ENCODE data around the gene HSPA9. TPM values are rescaled to one million over a fixed set of nuclear protein-coding genes. Genes with fewer than 3 reads are reported as not detected.

Gene HSPA9
- total and polyA plus RNA-seq, 2 donors (not counting 1 experiment from before 2014, with no cell fraction given): 66.5 to 139 TPM

GRCh38 chr5:138523406-138523805 is 51.8 kb downstream of the HSPA9 start:
- H3K4me1 Mint-ChIP-seq: peaks cover 23% of the 10 kb centered on the region
- 96% methylated on average over 4 of the region's 5 CpGs for WGBS (ENCODE audit: insufficient coverage)

GRCh38 chr5:138520971-138521370 is 54.2 kb downstream of the HSPA9 start:
- H3K4me3 Mint-ChIP-seq: no peak overlapping the region
- no peak overlapping the region for H3K27ac Mint-ChIP-seq
- TF ChIP-seq EZH2 (IDR thresholded peaks at IDR 0.05; ENCODE audit: borderline replicate concordance, insufficient read depth, low read depth, low read length, poor library complexity, severe bottlenecking) (no peak), CTCF (IDR thresholded peaks at IDR 0.05) (no peak)
- Histone ChIP-seq H3K4me3 (ENCODE audit: control extremely low read depth in 1 of 5, extremely low read depth in 1 of 5, insufficient read depth in 1 of 5, low read depth in 2 of 5, low read length in 4 of 5) (no peak overlapping the region), H3K27me3 (replicated peaks in 1 of 4; ENCODE audit: control extremely low read depth in 1 of 4, control insufficient read depth in 3 of 4, insufficient read depth in 4 of 4, low read length in 3 of 4) (no peaks in the 10 kb centered on the region), H3K4me2 (replicated peaks; ENCODE audit: low read depth, low read length, poor library complexity, severe bottlenecking) (no peak overlapping the region), H2AFZ (ENCODE audit: insufficient read depth, low read depth, low read length, poor library complexity, severe bottlenecking) (no peak overlapping the region), H3K36me3 (replicated peaks in 1 of 2; ENCODE audit: control extremely low read depth in 1 of 2, control insufficient read depth in 1 of 2, extremely low read depth in 1 of 2, insufficient read depth in 2 of 2, low read length in 1 of 2) (peaks cover 8 to 34% of the 10 kb centered on the region in 2 experiments), H3K79me2 (ENCODE audit: control insufficient read depth, insufficient read depth, low read length) (peaks cover 71% of the 10 kb centered on the region), H3K4me1 (ENCODE audit: control insufficient read depth in 2 of 2, insufficient read depth in 2 of 2, low read length in 2 of 2) (no peaks in the 10 kb centered on the region), H3K9me3 (ENCODE audit: control extremely low read depth in 1 of 3, control insufficient read depth in 2 of 3, insufficient read depth in 1 of 3, low read length in 2 of 3) (no peaks in the 10 kb centered on the region), H4K20me1 (ENCODE audit: control insufficient read depth, insufficient read depth, low read length, poor library complexity, severe bottlenecking) (peaks cover 40% of the 10 kb centered on the region), H3K27ac (ENCODE audit: low read length in 2 of 2) (no peak overlapping the region), H3K9ac (ENCODE audit: low read length) (no peak overlapping the region)
- WGBS (ENCODE audit: insufficient coverage): no CpG with 5 or more reads among the region's 1 CpG
- H3K4me1 Mint-ChIP-seq: peaks cover 14% of the 10 kb centered on the region
- no peaks in the 10 kb centered on the region for H3K27me3 Mint-ChIP-seq
- ChIA-PET POLR2A (no interaction called here), CTCF (interaction anchor here (0.8 kb wide), 1 partner anchor 12 kb away, joined by 3 read pairs; no protein-coding TSS in a partner anchor)
- ATAC-seq (ENCODE audit: low read depth) (no peak), DNase-seq (no peak)
- intact Hi-C loops (cut with micrococcal nuclease): no loop called here
- no peaks in the 10 kb centered on the region for H3K9me3 Mint-ChIP-seq (ENCODE audit: insufficient read depth)

More at GRCh38 chr5:138523406-138523805, 51.8 kb downstream of the HSPA9 start:
- DNase-seq: no peak
- Histone ChIP-seq H3K4me3 (ENCODE audit: control extremely low read depth in 1 of 5, extremely low read depth in 1 of 5, insufficient read depth in 1 of 5, low read depth in 2 of 5, low read length in 4 of 5) (no peak overlapping the region), H2AFZ (ENCODE audit: insufficient read depth, low read depth, low read length, poor library complexity, severe bottlenecking) (no peak overlapping the region), H4K20me1 (ENCODE audit: control insufficient read depth, insufficient read depth, low read length, poor library complexity, severe bottlenecking) (peaks cover 53% of the 10 kb centered on the region), H3K27ac (ENCODE audit: low read length in 2 of 2) (no peak overlapping the region), H3K27me3 (replicated peaks in 1 of 4; ENCODE audit: control extremely low read depth in 1 of 4, control insufficient read depth in 3 of 4, insufficient read depth in 4 of 4, low read length in 3 of 4) (no peaks in the 10 kb centered on the region), H3K79me2 (ENCODE audit: control insufficient read depth, insufficient read depth, low read length) (peaks cover 88% of the 10 kb centered on the region), H3K4me1 (ENCODE audit: control insufficient read depth in 2 of 2, insufficient read depth in 2 of 2, low read length in 2 of 2) (no peaks in the 10 kb centered on the region), H3K9ac (ENCODE audit: low read length) (no peak overlapping the region), H3K4me2 (replicated peaks; ENCODE audit: low read depth, low read length, poor library complexity, severe bottlenecking) (no peak overlapping the region), H3K9me3 (ENCODE audit: control extremely low read depth in 1 of 3, control insufficient read depth in 2 of 3, insufficient read depth in 1 of 3, low read length in 2 of 3) (no peaks in the 10 kb centered on the region), H3K36me3 (replicated peaks in 1 of 2; ENCODE audit: control extremely low read depth in 1 of 2, control insufficient read depth in 1 of 2, extremely low read depth in 1 of 2, insufficient read depth in 2 of 2, low read length in 1 of 2) (peaks cover 5 to 10% of the 10 kb centered on the region in 2 experiments)
- Mint-ChIP-seq H3K9me3 (ENCODE audit: insufficient read depth) (no peaks in the 10 kb centered on the region), H3K27ac (no peak overlapping the region), H3K27me3 (no peaks in the 10 kb centered on the region), H3K4me3 (no peak overlapping the region)
- intact Hi-C loops (cut with micrococcal nuclease): no loop called here
- TF ChIP-seq EZH2 (IDR thresholded peaks at IDR 0.05; ENCODE audit: borderline replicate concordance, insufficient read depth, low read depth, low read length, poor library complexity, severe bottlenecking): no peak
- ChIA-PET POLR2A (no interaction called here), CTCF (interaction anchor here (0.6 kb wide), 1 partner anchor 656 kb away, joined by 3 read pairs; no protein-coding TSS in a partner anchor)
- no peak for ATAC-seq (ENCODE audit: low read depth)
